Lower leg skin (tissue), 3 donors: ENCODE data around the gene LY6G6C.
A peak's percentile ranks its signal among the peaks of the same experiment; 100 is the strongest.

Source experiments
- POLR2A ChIP-seq, 2 donors: fragments of 450-650 bp; IDR thresholded peaks; one replicate each; pipeline ENCODE4 v1.6.1; 2016 to 2017; ENCODE audit warnings: antibody characterized with exemption in 2 of 2, mild to moderate bottlenecking in 1 of 2, moderate library complexity in 1 of 2
- TF ChIP-seq, protein P1 (sequence below), 3 donors: fragments of 450-650 bp; IDR thresholded peaks; one replicate each; pipeline ENCODE4 v1.5.1; 2016; ENCODE audit warnings: antibody characterized with exemption in 3 of 3, mild to moderate bottlenecking in 3 of 3, moderate library complexity in 2 of 3

DNA sequence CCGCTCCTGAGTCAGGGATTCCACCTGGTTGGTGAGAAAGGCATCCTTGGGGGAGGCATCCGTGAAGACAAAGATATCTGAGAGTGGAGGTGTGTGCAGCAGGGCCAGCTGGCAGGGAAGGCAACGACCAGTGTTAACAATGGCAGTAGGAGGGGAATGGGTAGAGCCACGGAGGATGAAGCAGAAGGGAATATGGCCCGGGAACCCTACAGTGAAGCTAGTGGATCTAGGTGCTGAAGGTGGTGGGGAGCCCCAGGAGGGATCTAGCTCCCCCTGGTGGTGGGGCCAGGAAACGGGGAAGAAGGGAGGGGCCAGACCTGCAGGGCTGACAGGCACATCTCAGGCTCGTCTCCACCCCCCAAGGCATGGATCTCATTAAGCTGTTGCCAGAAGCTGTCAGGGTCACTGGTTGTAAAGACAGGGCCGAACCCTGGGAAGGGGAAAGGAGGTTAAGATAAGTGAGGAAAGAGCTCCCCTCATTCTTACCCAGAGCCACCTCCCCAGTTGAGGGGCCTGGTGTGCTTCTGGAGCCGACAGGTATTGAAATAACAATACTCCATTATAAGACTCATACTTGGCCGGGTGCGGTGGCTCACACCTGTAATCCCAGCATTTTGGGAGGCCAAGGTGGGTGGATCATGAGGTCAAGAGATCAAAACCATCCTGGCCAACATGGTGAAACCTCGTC is 48.3 kb upstream of the LY6G6C start:
- TF ChIP-seq, protein P1, sequence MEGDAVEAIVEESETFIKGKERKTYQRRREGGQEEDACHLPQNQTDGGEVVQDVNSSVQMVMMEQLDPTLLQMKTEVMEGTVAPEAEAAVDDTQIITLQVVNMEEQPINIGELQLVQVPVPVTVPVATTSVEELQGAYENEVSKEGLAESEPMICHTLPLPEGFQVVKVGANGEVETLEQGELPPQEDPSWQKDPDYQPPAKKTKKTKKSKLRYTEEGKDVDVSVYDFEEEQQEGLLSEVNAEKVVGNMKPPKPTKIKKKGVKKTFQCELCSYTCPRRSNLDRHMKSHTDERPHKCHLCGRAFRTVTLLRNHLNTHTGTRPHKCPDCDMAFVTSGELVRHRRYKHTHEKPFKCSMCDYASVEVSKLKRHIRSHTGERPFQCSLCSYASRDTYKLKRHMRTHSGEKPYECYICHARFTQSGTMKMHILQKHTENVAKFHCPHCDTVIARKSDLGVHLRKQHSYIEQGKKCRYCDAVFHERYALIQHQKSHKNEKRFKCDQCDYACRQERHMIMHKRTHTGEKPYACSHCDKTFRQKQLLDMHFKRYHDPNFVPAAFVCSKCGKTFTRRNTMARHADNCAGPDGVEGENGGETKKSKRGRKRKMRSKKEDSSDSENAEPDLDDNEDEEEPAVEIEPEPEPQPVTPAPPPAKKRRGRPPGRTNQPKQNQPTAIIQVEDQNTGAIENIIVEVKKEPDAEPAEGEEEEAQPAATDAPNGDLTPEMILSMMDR (IDR thresholded peaks at IDR 0.05) = peak in 1 of 3 donors; percentile 32
- no peak for TF ChIP-seq POLR2A (IDR thresholded peaks at IDR 0.05)
